GM19467 (cell line): Measurements from ENCODE around the gene UBE2I.
A peak's percentile ranks its signal among the peaks of the same experiment; 100 is the strongest.
"Not testable (repeated sequence)": the region's sequence is repeated elsewhere in the genome, so short reads cannot be mapped to it uniquely, and the experiment has no call there.

Source experiments
- ATAC-seq: cut with Tn5 transposase; IDR thresholded peaks from one replicate; pipeline ENCODE4 v1.9.1; 2021; ENCODE audit warnings: mild to moderate bottlenecking, moderate library complexity; ENCODE audit not compliant: unreplicated experiment

UBE2I gene

GRCh38 chr16:1308977-1309885, at the start of gene UBE2I:
Gene UBE2I (plus strand): TSS chr16:1309636. CDS start chr16:1314031, 4,395 bp downstream.
- ATAC-seq = peak; percentile 62

DNA sequence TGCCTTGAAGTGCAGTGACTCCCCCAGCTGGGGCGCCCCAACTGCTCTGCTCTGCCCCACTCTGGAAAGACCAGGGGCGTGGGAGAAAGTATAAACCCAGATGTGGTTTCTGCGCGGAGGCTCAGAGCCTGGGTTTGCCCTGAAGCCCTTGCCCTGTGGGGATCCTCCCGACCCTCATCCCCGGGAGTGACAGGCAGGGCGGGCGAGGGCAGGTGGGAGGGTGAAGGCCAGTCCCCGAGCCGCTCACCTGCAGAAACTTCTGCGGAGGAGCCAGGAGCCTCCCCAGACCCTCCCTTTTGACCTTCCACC, 49.7 kb upstream of the UBE2I start:
- no peak for ATAC-seq

GRCh38 chr16:1260101-1260680, 49.2 kb upstream of the UBE2I start:
- ATAC-seq = no peak

DNA sequence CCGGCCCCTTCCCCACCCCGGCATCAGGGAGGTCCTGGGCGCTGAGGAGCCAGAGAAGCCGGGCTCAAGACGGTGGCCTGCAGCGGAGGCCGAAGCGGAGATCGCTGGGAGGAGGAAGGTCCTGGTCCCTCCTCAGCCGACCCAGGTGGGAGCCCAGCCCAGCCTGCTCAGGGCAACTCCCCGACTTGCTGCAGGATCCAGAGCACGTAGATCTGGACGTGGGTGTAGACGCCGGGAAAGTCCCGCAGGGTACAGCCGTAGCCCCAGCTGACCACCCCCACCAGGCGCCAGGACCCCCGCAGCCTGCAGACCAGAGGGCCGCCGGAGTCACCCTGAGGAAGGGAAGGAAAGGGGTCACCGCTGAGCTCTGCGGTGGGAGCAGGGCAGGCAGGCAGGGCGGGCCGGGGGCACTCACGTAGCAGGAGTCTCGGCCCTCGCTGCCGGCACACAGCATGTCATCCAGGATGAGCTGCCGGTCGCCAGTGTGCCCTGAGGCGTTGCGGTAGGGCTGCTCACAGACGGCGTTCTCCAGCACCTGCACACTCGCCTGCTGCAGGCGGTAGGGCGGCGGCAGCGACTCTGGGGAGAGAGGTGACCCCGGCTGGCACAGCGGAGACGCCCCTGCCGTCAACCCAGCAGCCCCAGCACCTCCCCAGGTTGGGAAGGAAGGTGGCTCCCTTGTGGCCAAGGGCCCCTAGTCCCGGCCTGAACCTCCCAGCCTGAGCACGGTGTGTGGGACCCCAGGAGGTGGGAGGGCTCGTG, 48.1 kb upstream of the UBE2I start:
- no peak for ATAC-seq

GRCh38 chr16:1262210-1262845, 47.1 kb upstream of the UBE2I start:
- ATAC-seq = no peak

DNA sequence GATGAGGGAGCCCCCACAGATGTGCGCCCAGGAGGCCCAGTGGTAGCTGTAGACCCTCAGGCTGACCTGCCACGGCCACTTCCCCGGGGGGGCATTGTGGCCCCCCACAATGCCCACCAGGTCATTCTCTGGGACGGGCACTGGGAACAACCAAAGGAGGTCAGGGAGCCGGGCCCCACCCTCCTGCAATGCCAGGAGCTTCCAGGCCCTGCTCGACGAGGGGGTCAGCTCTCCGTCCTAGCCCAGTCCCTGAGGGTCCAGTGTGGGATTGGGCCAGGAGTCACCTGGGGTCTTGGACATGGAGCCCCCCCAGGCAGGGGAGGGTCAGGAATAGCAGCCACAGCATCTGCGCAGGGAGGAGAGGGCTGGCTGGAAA, 46.6 kb upstream of the UBE2I start:
- ATAC-seq = no peak

DNA sequence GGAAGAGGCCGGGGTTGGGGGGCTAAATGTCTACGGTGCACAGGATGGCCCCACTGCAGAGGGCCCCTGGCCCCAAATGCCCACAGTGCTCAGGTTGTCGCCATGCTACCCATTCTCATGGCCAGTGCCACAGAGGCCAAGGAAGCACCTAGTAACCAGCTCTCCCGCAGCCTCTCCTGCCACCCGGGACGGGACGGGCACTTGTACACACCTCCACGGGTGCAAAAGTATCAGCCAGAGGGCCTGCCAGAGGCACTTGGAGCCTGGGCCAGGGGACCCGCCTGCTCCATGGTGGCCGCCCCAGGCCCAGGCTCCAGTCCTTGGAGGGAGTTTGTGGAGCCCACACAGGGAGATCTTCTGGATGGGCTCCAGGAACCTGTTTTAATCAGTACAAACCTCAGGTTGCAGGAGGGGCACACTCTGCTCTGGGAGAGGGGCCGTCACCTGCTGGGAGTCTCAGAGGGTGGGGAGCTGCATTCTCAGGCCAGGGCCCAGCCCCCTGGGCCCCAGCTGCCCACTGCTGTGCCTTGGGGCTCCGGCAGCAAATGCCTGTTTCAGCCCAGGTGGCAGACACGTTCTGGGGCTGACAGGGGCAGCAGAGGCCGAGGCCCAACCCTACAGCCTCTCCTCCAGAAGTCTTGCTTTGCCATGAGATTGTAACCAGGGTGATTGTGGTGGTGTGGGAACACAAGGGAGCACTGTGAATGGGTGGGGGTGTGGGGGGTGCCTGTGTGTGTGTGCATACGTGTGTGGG, 45.7 kb upstream of the UBE2I start:
- no peak for ATAC-seq

DNA sequence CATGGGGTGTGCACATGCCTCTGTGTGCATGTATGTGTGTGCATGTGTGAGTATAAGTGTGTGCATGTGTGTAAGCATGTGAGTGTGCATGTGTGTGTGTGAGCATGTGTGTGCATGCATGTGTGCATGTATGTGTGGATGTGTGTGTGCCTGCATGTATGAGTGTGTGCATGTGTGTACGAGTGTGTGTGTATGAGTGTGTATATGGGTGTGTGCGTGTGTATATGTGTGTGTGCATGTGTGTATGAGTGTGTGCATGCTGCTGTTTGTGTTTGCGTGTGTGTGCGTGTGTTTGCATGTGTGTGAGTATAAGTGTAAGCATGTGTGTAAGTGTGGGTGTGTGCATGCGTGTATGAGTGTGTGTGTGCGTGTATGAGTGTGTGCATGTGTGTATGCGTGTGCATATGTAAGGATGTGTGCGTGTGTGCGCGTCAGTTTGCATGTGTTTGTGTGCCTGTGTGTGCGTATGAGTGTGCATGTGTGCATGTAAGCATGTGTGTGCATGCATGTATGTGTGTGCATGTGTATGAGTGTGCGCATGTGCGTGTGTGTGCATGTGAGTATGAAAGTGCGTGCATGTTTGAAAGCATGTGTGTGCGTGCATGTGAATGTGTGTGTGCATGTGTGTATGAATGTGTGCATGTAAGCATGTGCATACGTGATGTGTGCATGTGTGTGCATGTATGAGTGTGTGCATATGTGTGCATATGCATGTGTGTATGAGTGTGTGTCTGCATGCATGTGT, 44.9 kb upstream of the UBE2I start:
- ATAC-seq = no peak

DNA sequence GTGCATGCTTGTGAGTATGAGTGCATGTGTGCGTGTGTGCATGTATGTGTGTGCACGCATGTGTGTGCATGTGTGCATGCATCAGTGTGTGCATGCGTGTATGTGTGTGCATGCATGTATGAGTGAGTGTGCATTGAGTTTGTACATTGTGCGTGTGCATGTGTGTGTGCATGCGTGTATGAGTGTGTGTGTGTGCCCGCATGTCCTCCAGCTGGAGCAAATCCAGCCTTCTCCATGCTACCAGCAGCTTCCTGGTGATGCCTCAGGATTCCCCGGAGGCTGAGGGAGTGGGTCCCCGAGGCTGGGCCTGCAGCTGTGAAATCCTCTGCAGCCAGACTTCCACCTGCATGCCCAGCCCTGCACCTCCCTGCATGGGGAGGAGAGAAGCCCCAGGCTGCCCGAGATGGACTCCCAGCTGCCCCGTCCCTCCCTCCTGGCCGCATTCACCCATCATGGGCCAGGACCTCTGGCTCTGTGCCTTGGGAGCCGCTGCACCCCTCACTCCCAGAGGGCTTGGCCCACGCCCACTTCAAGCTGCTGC, 44.3 kb upstream of the UBE2I start:
- ATAC-seq = no peak

- ATAC-seq = no peak
These were observed 43.6 kb upstream of the UBE2I start for GRCh38 chr16:1265826-1266225.

GRCh38 chr16:1269418-1269817, 40.0 kb upstream of the UBE2I start:
- ATAC-seq = not testable (repeated sequence)

DNA sequence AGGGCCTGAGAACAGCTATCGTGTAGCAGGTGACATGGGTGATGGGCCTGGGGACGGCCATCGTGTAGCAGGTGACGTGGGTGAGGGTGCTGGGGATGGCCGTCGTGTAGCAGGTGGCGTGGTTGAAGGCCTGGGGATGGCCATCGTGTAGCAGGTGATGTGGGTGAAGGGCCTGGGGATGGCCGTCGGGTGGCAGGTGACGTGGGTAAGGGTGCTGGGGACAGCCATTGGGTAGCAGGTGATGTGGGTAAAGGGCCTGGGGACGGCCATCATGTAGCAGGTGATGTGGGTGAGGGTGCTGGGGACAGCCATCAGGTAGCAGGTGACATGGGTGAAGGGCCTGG, 38.1 kb upstream of the UBE2I start:
- ATAC-seq = no peak

GRCh38 chr16:1271724-1272413, 37.6 kb upstream of the UBE2I start:
- not testable (repeated sequence) for ATAC-seq

DNA sequence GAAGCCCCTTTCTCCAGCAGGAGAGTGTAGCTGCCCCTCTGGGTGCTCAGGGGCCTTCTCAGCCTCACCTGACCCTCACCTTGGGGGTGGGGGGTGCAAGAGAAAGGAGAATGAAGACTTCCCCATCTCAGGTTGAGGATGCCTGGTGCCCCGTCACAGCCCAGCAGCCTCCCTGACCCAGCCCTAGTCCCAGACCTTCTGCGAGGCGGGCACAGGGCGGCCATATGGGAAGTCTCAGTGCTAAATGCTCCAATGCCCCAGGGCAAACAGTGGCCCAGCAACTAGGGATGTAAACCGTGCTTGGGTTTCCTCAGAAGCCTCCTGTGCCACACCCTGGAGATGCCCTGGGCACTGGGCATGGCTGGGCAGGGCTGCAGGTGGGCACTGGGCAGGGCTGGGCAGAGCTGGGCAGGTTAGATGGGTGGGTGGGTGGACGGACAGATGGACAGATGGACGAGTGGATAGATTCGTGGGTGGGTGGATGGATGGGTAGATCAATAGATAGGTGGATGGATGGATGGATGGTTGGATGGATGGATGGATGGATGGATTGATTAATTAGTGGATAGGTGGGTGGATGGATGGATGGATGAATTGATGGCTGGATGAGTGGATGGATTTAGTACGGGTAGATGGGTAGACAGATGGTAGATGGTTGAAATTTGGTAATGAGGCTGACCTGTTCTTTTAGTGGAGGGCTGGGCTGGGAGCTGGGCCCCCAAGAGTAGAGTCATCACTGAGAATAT, 36.8 kb upstream of the UBE2I start:
- no peak for ATAC-seq

DNA sequence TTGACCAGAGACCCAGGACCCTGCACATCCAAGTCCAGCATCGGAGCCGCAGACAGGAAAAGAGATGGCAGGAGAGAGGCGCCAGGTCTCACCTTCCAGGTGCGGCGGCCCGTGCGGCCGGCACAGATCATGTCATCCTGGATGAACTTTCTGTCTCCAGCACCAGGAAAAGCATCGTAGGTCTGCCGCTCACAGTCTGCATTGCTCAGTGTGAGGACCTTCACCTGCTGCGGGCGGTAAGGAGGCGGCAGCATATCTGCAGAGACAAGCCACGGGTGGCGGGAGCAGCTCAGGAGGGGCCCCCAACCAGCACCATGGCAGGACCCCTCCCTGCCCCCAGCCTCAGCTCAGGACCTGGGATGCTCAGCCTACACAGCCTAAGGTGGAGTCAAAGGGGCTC, 35.6 kb upstream of the UBE2I start:
- no peak for ATAC-seq

DNA sequence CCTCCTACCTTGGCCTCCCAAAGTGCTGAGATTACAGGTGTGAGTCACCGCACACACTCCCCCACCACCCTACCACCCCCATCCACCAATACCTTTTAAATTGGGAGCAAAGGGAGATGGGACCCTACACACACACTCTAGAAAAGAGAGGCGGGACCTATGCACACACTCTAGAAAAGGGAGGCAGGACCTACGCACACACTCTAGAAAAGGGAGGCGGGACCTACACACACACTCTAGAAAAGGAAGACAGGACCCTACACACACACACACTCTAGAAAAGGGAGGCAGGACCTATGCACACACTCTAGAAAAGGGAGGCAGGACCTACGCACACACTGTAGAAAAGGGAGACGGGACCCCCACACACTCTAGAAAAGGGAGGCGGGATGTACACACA, 34.7 kb upstream of the UBE2I start:
- ATAC-seq = no peak

DNA sequence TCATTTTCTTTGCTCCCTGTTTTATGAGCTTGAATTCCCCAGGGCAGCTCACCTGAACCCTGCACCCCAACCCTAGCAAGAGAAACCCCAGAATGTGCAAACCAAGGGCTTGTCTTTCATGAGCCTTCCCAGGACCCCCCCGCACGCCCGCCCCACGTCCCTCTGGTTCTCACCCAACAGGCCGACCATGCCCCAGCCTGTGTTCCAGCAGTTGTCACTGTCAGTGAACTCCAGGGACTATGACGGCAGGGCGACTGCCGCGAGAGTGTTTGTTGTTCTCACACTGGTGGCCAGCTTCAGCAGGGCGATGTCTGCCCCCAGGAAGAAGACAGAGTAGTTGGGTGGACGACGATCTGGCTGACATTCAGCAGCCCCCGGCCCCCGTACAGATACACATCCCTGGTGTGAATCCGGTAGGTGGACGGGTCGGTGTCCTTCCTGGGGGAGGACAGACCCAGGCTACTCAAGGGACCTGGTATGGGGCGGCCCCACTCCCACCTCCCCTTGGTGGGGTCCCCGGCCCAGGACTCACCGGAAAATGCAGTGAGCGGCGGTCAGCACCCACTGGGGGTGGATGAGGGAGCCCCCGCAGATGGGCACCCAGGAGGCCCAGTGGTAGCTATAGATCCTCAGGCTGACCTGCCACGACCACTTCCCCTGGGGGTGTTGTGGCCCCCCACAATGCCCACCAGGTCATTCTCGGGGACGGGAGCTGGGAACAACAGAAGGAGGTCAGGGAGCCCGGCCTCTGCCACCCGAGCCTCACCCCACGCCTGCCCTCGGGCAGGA, 33.5 kb upstream of the UBE2I start:
- ATAC-seq = no peak

GRCh38 chr16:1276580-1276878, 32.9 kb upstream of the UBE2I start:
- no peak for ATAC-seq
